Measurements from ENCODE around the gene PHLDA3. TPM values are rescaled to one million over a fixed set of nuclear protein-coding genes. Genes with fewer than 3 reads are reported as not detected.

Gene PHLDA3
- total and polyA plus RNA-seq, 4 donors: 0.36 to 2.2 (median 1.0) TPM

GRCh38 chr1:201476670-201477344 is 7.8 kb upstream of the PHLDA3 start:
- DNase-seq (ENCODE audit: low spot score): no peak

More at GRCh38 chr1:201476670-201477344, 7.8 kb upstream of the PHLDA3 start:
- H3K9me3 ChIP-seq (ENCODE audit: control insufficient read depth in 4 of 4, low read length in 3 of 4): no peaks in the 10 kb centered on the region
- H3K9ac ChIP-seq (ENCODE audit: low read depth in 1 of 2, low read length in 2 of 2): no peak overlapping the region
- peaks cover 3 to 14% (median 11%) of the 10 kb centered on the region in 4 donors for H3K4me1 ChIP-seq (ENCODE audit: control insufficient read depth in 4 of 4, insufficient read depth in 4 of 4, low read length in 3 of 4)
- 88% methylated on average over 6 of the region's 6 CpGs for WGBS
- H3K36me3 ChIP-seq (ENCODE audit: control insufficient read depth in 4 of 4, insufficient read depth in 3 of 4, low read depth in 1 of 4, low read length in 3 of 4): no peaks in the 10 kb centered on the region
- no peak overlapping the region for H3K4me3 ChIP-seq (ENCODE audit: low read depth in 1 of 3, low read length in 3 of 3)
- no peak overlapping the region for H3K27ac ChIP-seq (ENCODE audit: low read depth in 1 of 2, low read length in 2 of 2)
- TF ChIP-seq JUND (IDR thresholded peaks at IDR 0.05) (no peak), HNF4A (conservative IDR thresholded peaks at IDR 0.05) (no peak), MAX (IDR thresholded peaks at IDR 0.05) (no peak), NR2F2 (IDR thresholded peaks at IDR 0.05) (no peak), YY1 (IDR thresholded peaks at IDR 0.05) (no peak), TAF1 (conservative IDR thresholded peaks at IDR 0.05) (no peak), REST (IDR thresholded peaks at IDR 0.05) (no peak), ZBTB33 (IDR thresholded peaks at IDR 0.05) (no peak), FOXA1 (IDR thresholded peaks at IDR 0.05) (no peak), RXRA (IDR thresholded peaks at IDR 0.05) (no peak), GABPA (IDR thresholded peaks at IDR 0.05 in 1 of 2, conservative IDR thresholded peaks at IDR 0.05 in 1 of 2) (no peak), EGR1 (IDR thresholded peaks at IDR 0.05; ENCODE audit: low read depth in 2 of 2) (no peak), ATF3 (IDR thresholded peaks at IDR 0.05) (no peak), SP1 (IDR thresholded peaks at IDR 0.05) (no peak), CTCF (IDR thresholded peaks at IDR 0.05; ENCODE audit: low read depth, low read length, missing input control) (no peak), FOXA2 (IDR thresholded peaks at IDR 0.05) (no peak), RAD21 (IDR thresholded peaks at IDR 0.05) (no peak), HNF4G (IDR thresholded peaks at IDR 0.05) (no peak)
- no peaks in the 10 kb centered on the region for H3K27me3 ChIP-seq (ENCODE audit: control insufficient read depth in 4 of 4, insufficient read depth in 4 of 4, low read length in 3 of 4)
